HCT116 (cell line): Measurements from ENCODE around the gene RNF121. TPM values are rescaled to one million over a fixed set of nuclear protein-coding genes. Genes with fewer than 3 reads are reported as not detected.

ENCODE experiments used
- ATAC-seq: fragments of 200-7000 bp; cut with Tn5 transposase; 2 replicates; pipeline ENCODE4 v1.9.1; 2020; ENCODE audit warnings: mild to moderate bottlenecking, moderate library complexity
- BruUV-seq: library from RNA; stranded (reverse); fragments of 400-500 nt; replicated peaks from 2 replicates; lab custom pipeline; 2021; lab: Mats Ljungman, UMichigan
- CTCF ChIA-PET: fragments of 300-600 bp; sonication (Branson Sonifier 250); formaldehyde crosslinking; loops from one replicate; lab custom pipeline; 2021; ENCODE audit warnings: antibody characterized with exemption; lab: Charles Lee
- POLR2A ChIA-PET: fragments of 300-600, 350-600 bp; sonication (Branson Sonifier 250); formaldehyde crosslinking; loops from one replicate; lab custom pipeline; 2021; ENCODE audit warnings: antibody characterized with exemption; lab: Charles Lee
- RAD21 ChIA-PET, 2 experiments: fragments of 300-600 bp; sonication (Branson Sonifier 250); formaldehyde crosslinking; loops; one replicate each; lab custom pipeline; 2023; ENCODE audit warnings: low total read pairs in 2 of 2; ENCODE audit not compliant: uncharacterized antibody in 2 of 2, unreplicated experiment in 2 of 2, low non-redundant PET in 1 of 2; lab: Charles Lee
- DNase-seq: peaks from one replicate; pipeline ENCODE4 v3.0.0-alpha.2; 2010; ENCODE audit warnings: low read depth, low spot score
- H2AFZ ChIP-seq: fragments of 200-600 bp; shearing (Covaris generic), sonication (generic); 2 replicates; pipeline ENCODE4 v1.6.1; 2017; ENCODE audit warnings: low read depth, mixed run types, mixed read lengths, antibody characterized with exemption, low read length; ENCODE audit not compliant: poor library complexity, severe bottlenecking
- H3K27ac ChIP-seq: 2 replicates; pipeline ENCODE4 v1.5.1; 2012; ENCODE audit warnings: low read depth, low read length
- H3K27me3 ChIP-seq: fragments of 200-600 bp; sonication (generic); 2 replicates; pipeline ENCODE4 v1.6.1; 2016; ENCODE audit warnings: mixed run types, low read length, mixed read lengths; ENCODE audit not compliant: insufficient read depth
- H3K36me3 ChIP-seq, 2 experiments: fragments of 200-500 bp in 1 of 2; fragments of 200-600 bp in 1 of 2; sonication (Bioruptor generic) in 1 of 2; sonication (generic) in 1 of 2; 2 replicates each; pipeline versions ENCODE4 v1.5.1 to v1.6.1; 2014 to 2016; ENCODE audit warnings: low read length in 2 of 2, inconsistent platforms in 1 of 2, mixed read lengths in 1 of 2, mixed run types in 1 of 2; ENCODE audit not compliant: insufficient read depth in 2 of 2, control insufficient read depth in 1 of 2
- H3K4me1 ChIP-seq, 2 experiments: fragments of 200-600 bp in 1 of 2; sonication (generic) in 1 of 2; 2 replicates each; pipeline versions ENCODE4 v1.5.1 to v1.6.1; 2012 to 2017; ENCODE audit warnings: low read length in 2 of 2, inconsistent platforms in 1 of 2, mild to moderate bottlenecking in 1 of 2, mixed read lengths in 1 of 2, mixed run types in 1 of 2, moderate library complexity in 1 of 2; ENCODE audit not compliant: insufficient read depth in 2 of 2, control insufficient read depth in 1 of 2
- H3K4me2 ChIP-seq: fragments of 200-600 bp; sonication (generic); 2 replicates; pipeline ENCODE4 v1.6.1; 2017; ENCODE audit warnings: mixed run types, low read length, mixed read lengths
- H3K4me3 ChIP-seq, 2 experiments: fragments of 200-600 bp in 1 of 2; sonication (generic) in 1 of 2; replicated peaks in 1 of 2; 2 replicates each; pipeline ENCODE4 v1.5.1; 2011 to 2016; ENCODE audit warnings: low read length in 2 of 2, control low read depth in 1 of 2, low read depth in 1 of 2, mild to moderate bottlenecking in 1 of 2, mixed read lengths in 1 of 2, mixed run types in 1 of 2
- H3K79me2 ChIP-seq: fragments of 200-600 bp; sonication (generic); 2 replicates; pipeline ENCODE4 v1.6.1; 2017; ENCODE audit warnings: mild to moderate bottlenecking, mixed run types, low read length, moderate library complexity, mixed read lengths; ENCODE audit not compliant: insufficient read depth
- H3K9ac ChIP-seq: fragments of 200-600 bp; sonication (generic); 2 replicates; pipeline ENCODE4 v1.6.1; 2016; ENCODE audit warnings: low read length, mixed read lengths
- H3K9me2 ChIP-seq: fragments of 200-600 bp; sonication (generic), shearing (Covaris generic); 2 replicates; pipeline ENCODE4 v1.6.1; 2017; ENCODE audit warnings: mixed run types, mild to moderate bottlenecking, moderate library complexity; ENCODE audit not compliant: insufficient read depth
- H3K9me3 ChIP-seq, 2 experiments: fragments of 200-500 bp in 1 of 2; fragments of 200-600 bp in 1 of 2; sonication (Bioruptor generic) in 1 of 2; sonication (generic) in 1 of 2; 2 replicates each; pipeline ENCODE4 v1.6.1; 2014 to 2017; ENCODE audit warnings: low read length in 2 of 2, mixed read lengths in 2 of 2, inconsistent platforms in 1 of 2, low read depth in 1 of 2, mild to moderate bottlenecking in 1 of 2, mixed run types in 1 of 2, moderate library complexity in 1 of 2; ENCODE audit not compliant: control insufficient read depth in 1 of 2, insufficient read depth in 1 of 2
- H4K20me1 ChIP-seq: fragments of 200-600 bp; sonication (generic), shearing (Covaris generic); 2 replicates; pipeline ENCODE4 v1.6.1; 2017; ENCODE audit warnings: mixed run types, mild to moderate bottlenecking, moderate library complexity; ENCODE audit not compliant: insufficient read depth
- ATF3 ChIP-seq: IDR thresholded peaks from 2 replicates; pipeline ENCODE4 v1.6.1; 2012
- CBX3 ChIP-seq: IDR thresholded peaks from 2 replicates; pipeline ENCODE4 v1.6.1; 2012; ENCODE audit warnings: low read depth
- EGR1 ChIP-seq: IDR thresholded peaks from 2 replicates; pipeline ENCODE4 v1.6.1; 2012; ENCODE audit warnings: low read depth
- EZH2 ChIP-seq: fragments of 200-600 bp; sonication (generic); IDR thresholded peaks from 2 replicates; pipeline ENCODE4 v1.6.1; 2017; ENCODE audit warnings: antibody characterized with exemption, mixed run types
- EZH2phosphoT487 ChIP-seq: fragments of 200-600 bp; IDR thresholded peaks from 2 replicates; pipeline ENCODE4 v1.6.1; 2018; ENCODE audit warnings: antibody characterized with exemption, borderline replicate concordance
- FOSL1 ChIP-seq: IDR thresholded peaks from 2 replicates; pipeline ENCODE4 v1.6.1; 2012; ENCODE audit warnings: low read depth
- JUND ChIP-seq: IDR thresholded peaks from 2 replicates; pipeline ENCODE4 v1.6.1; 2012
- MAX ChIP-seq: IDR thresholded peaks from 2 replicates; pipeline ENCODE4 v1.6.1; 2012
- POLR2A ChIP-seq: IDR thresholded peaks from 2 replicates; pipeline ENCODE4 v1.7.0; 2011; ENCODE audit warnings: borderline replicate concordance; ENCODE audit not compliant: insufficient read depth, insufficient read length; ENCODE audit errors: extremely low read depth
- POLR2AphosphoS5 ChIP-seq: IDR thresholded peaks from 2 replicates; pipeline ENCODE4 v1.6.1; 2011; ENCODE audit warnings: mild to moderate bottlenecking, low read depth, low read length, moderate library complexity
- RAD21 ChIP-seq: IDR thresholded peaks from 2 replicates; pipeline ENCODE4 v1.6.1; 2012; ENCODE audit warnings: low read depth, mild to moderate bottlenecking
- SP1 ChIP-seq: IDR thresholded peaks from 2 replicates; pipeline ENCODE4 v1.6.1; 2012; ENCODE audit warnings: low read depth
- SRF ChIP-seq: IDR thresholded peaks from 2 replicates; pipeline ENCODE4 v1.6.1; 2012; ENCODE audit warnings: low read depth
- TCF7L2 ChIP-seq: IDR thresholded peaks from 2 replicates; pipeline ENCODE4 v1.7.0; 2011; ENCODE audit warnings: borderline replicate concordance, inconsistent platforms; ENCODE audit not compliant: insufficient read depth, insufficient read length; ENCODE audit errors: extremely low read depth
- YY1 ChIP-seq: IDR thresholded peaks from 2 replicates; pipeline ENCODE4 v1.6.1; 2011; ENCODE audit warnings: low read length, low read depth, moderate library complexity, mild to moderate bottlenecking; ENCODE audit not compliant: insufficient replicate concordance; ENCODE audit errors: extremely low read depth
- ZFX ChIP-seq: fragments of 450-650 bp; IDR thresholded peaks from 2 replicates; pipeline ENCODE4 v1.6.1; 2017
- ZNF274 ChIP-seq: fragments of 200-500 bp; sonication (Bioruptor generic); IDR thresholded peaks from 2 replicates; pipeline ENCODE4 v1.6.1; 2014; ENCODE audit warnings: mild to moderate bottlenecking, low read depth, low read length, inconsistent platforms
- intact Hi-C: fragments of 100-400 bp; cut with micrococcal nuclease; formaldehyde crosslinking; loops from 2 replicates; pipeline ENCODE4 v1.10.0; 2022
- total RNA-seq: library from RNA; stranded (reverse); gene quantifications from one replicate; pipeline ENCODE4 v1.2.1, GENCODE V29; 2021; ENCODE audit not compliant: unreplicated experiment
- TF ChIP-seq, protein P1 (sequence below), 3 experiments: fragments of 200-600 bp in 1 of 3; sonication (generic) in 1 of 3; IDR thresholded peaks in 2 of 3; conservative IDR thresholded peaks in 1 of 3; 2 replicates each; pipeline ENCODE4 v1.5.1; 2012 to 2017; ENCODE audit warnings: low read depth in 2 of 3, low read length in 2 of 3, antibody characterized with exemption in 1 of 3, borderline replicate concordance in 1 of 3, control low read depth in 1 of 3, mild to moderate bottlenecking in 1 of 3, mixed read lengths in 1 of 3, mixed run types in 1 of 3, moderate library complexity in 1 of 3; ENCODE audit not compliant: insufficient read depth in 1 of 3
- TF ChIP-seq, protein P2 (sequence below): IDR thresholded peaks from 2 replicates; pipeline ENCODE4 v1.6.1; 2012; ENCODE audit warnings: low read depth

Gene RNF121
- total RNA-seq, 1 experiment from 2014 or later, result 24.5 TPM

GRCh38 chr11:71998061-71998460 lies 69.2 kb downstream of the RNF121 start:
- Histone ChIP-seq H3K27ac (no peak overlapping the region), H3K79me2 (no peaks in the 10 kb centered on the region), H3K4me1 (no peaks in the 10 kb centered on the region), H3K9me3 (no peaks in the 10 kb centered on the region), H3K9ac (no peak overlapping the region), H3K4me3 (no peak overlapping the region), H3K27me3 (no peaks in the 10 kb centered on the region), H2AFZ (no peak overlapping the region), H3K4me2 (no peak overlapping the region), H3K36me3 (peaks cover 1 to 6% of the 10 kb centered on the region in 2 experiments; a peak in 3 of 4 replicates), H4K20me1 (no peaks in the 10 kb centered on the region), H3K9me2 (no peaks in the 10 kb centered on the region)
- BruUV-seq, result no TSS peak
- RAD21 ChIA-PET, result interaction anchor here in 1 of 2 experiments (0.6 kb wide), 1 partner anchor 38 kb away, joined by 6 read pairs; no protein-coding TSS in a partner anchor
- CTCF ChIA-PET, result no interaction called here
- DNase-seq (no peak), ATAC-seq (no peak)
- TF ChIP-seq YY1 (no peak), EZH2 (no peak), POLR2AphosphoS5 (no peak), EGR1 (no peak), EZH2phosphoT487 (no peak), JUND (no peak), FOSL1 (no peak), ZNF274 (no peak), RAD21 (no peak), SRF (no peak), CBX3 (no peak), MAX (no peak), ATF3 (no peak), POLR2A (no peak), SP1 (no peak), TCF7L2 (no peak), ZFX (no peak)
- TF ChIP-seq, protein P1, sequence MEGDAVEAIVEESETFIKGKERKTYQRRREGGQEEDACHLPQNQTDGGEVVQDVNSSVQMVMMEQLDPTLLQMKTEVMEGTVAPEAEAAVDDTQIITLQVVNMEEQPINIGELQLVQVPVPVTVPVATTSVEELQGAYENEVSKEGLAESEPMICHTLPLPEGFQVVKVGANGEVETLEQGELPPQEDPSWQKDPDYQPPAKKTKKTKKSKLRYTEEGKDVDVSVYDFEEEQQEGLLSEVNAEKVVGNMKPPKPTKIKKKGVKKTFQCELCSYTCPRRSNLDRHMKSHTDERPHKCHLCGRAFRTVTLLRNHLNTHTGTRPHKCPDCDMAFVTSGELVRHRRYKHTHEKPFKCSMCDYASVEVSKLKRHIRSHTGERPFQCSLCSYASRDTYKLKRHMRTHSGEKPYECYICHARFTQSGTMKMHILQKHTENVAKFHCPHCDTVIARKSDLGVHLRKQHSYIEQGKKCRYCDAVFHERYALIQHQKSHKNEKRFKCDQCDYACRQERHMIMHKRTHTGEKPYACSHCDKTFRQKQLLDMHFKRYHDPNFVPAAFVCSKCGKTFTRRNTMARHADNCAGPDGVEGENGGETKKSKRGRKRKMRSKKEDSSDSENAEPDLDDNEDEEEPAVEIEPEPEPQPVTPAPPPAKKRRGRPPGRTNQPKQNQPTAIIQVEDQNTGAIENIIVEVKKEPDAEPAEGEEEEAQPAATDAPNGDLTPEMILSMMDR (IDR thresholded peaks at IDR 0.05 in 2 of 3, conservative IDR thresholded peaks at IDR 0.05 in 1 of 3; ENCODE audit: borderline replicate concordance in 1 of 3, insufficient read depth in 1 of 3, low read depth in 2 of 3, low read length in 2 of 3), result no peak
- TF ChIP-seq, protein P2, sequence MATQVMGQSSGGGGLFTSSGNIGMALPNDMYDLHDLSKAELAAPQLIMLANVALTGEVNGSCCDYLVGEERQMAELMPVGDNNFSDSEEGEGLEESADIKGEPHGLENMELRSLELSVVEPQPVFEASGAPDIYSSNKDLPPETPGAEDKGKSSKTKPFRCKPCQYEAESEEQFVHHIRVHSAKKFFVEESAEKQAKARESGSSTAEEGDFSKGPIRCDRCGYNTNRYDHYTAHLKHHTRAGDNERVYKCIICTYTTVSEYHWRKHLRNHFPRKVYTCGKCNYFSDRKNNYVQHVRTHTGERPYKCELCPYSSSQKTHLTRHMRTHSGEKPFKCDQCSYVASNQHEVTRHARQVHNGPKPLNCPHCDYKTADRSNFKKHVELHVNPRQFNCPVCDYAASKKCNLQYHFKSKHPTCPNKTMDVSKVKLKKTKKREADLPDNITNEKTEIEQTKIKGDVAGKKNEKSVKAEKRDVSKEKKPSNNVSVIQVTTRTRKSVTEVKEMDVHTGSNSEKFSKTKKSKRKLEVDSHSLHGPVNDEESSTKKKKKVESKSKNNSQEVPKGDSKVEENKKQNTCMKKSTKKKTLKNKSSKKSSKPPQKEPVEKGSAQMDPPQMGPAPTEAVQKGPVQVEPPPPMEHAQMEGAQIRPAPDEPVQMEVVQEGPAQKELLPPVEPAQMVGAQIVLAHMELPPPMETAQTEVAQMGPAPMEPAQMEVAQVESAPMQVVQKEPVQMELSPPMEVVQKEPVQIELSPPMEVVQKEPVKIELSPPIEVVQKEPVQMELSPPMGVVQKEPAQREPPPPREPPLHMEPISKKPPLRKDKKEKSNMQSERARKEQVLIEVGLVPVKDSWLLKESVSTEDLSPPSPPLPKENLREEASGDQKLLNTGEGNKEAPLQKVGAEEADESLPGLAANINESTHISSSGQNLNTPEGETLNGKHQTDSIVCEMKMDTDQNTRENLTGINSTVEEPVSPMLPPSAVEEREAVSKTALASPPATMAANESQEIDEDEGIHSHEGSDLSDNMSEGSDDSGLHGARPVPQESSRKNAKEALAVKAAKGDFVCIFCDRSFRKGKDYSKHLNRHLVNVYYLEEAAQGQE, result no peak
- POLR2A ChIA-PET, result no interaction called here
- intact Hi-C loops, result no loop called here
